H1 (cell line): ENCODE measurements around the gene KEL. TPM values are rescaled to one million over a fixed set of nuclear protein-coding genes. Genes with fewer than 3 reads are reported as not detected.

ENCODE experiments used
- CTCF ChIA-PET: fragments of 300-600 bp; sonication (Branson Sonifier 250); formaldehyde crosslinking; loops from one replicate; lab custom pipeline; 2021; ENCODE audit not compliant: partially characterized antibody; lab: Charles Lee
- POLR2A ChIA-PET: fragments of 300-600 bp; sonication (Branson Sonifier 250); formaldehyde crosslinking; loops from one replicate; lab custom pipeline; 2021; ENCODE audit warnings: inconsistent platforms; ENCODE audit not compliant: partially characterized antibody; lab: Charles Lee
- DNase-seq, 2 experiments: peaks; one replicate each; pipeline versions ENCODE4 v3.0.0 to v3.0.0-alpha.2; 2010 to 2022; ENCODE audit warnings: low spot score in 2 of 2, low read depth in 1 of 2, mixed read lengths in 1 of 2
- FAIRE-seq: peaks from 2 replicates; lab custom pipeline; 2011; peaks lifted over from hg19 to GRCh38; lab: Jason Lieb, UNC
- H2AFZ ChIP-seq: 2 replicates; pipeline ENCODE4 v1.8.1; 2012; ENCODE audit warnings: low read length, inconsistent platforms
- H2AK5ac ChIP-seq: 2 replicates; pipeline ENCODE4 v1.6.1; 2013; ENCODE audit warnings: low read depth, low read length
- H2BK120ac ChIP-seq: replicated peaks from 2 replicates; pipeline ENCODE3; 2013; ENCODE audit warnings: low read depth, low read length, inconsistent platforms
- H2BK12ac ChIP-seq: 2 replicates; pipeline ENCODE4 v1.6.1; 2013; ENCODE audit warnings: low read depth, low read length
- H2BK15ac ChIP-seq: 2 replicates; pipeline ENCODE4 v1.6.1; 2013; ENCODE audit warnings: low read length
- H2BK20ac ChIP-seq: 2 replicates; pipeline ENCODE4 v1.6.1; 2013; ENCODE audit warnings: low read length
- H2BK5ac ChIP-seq: 2 replicates; pipeline ENCODE4 v1.6.1; 2013; ENCODE audit warnings: low read depth, low read length
- H3K14ac ChIP-seq: 2 replicates; pipeline ENCODE4 v1.6.1; 2013; ENCODE audit warnings: inconsistent platforms; ENCODE audit not compliant: insufficient read length
- H3K18ac ChIP-seq: 2 replicates; pipeline ENCODE4 v1.6.1; 2013; ENCODE audit warnings: low read length; ENCODE audit errors: extremely low read depth
- H3K23ac ChIP-seq: 2 replicates; pipeline ENCODE4 v1.6.1; 2013; ENCODE audit warnings: inconsistent platforms; ENCODE audit not compliant: insufficient read length
- H3K23me2 ChIP-seq: 2 replicates; pipeline ENCODE4 v1.6.1; 2013; ENCODE audit warnings: low read depth, low read length
- H3K27ac ChIP-seq: 2 replicates; pipeline ENCODE4 v1.6.1; 2011; ENCODE audit warnings: low read depth, low read length, inconsistent platforms
- H3K27me3 ChIP-seq, 4 experiments: replicated peaks in 1 of 4; 1 replicate in 1 of 4; 2 replicates in 3 of 4; pipeline versions ENCODE4 v1.6.1 to v1.8.1; 2011 to 2013; ENCODE audit warnings: low read length in 3 of 4, mild to moderate bottlenecking in 3 of 4, inconsistent platforms in 2 of 4, mixed read lengths in 2 of 4, moderate library complexity in 1 of 4; ENCODE audit not compliant: control insufficient read depth in 3 of 4, insufficient read depth in 3 of 4; ENCODE audit errors: extremely low read depth in 1 of 4
- H3K36me3 ChIP-seq, 4 experiments: 2 replicates each; pipeline versions ENCODE4 v1.6.1 to v1.8.1; 2011 to 2013; ENCODE audit warnings: mild to moderate bottlenecking in 4 of 4, low read length in 3 of 4, moderate library complexity in 2 of 4, control low read depth in 1 of 4, inconsistent platforms in 1 of 4; ENCODE audit not compliant: insufficient read depth in 4 of 4, control insufficient read depth in 2 of 4
- H3K4ac ChIP-seq: replicated peaks from 2 replicates; pipeline ENCODE3; 2013; ENCODE audit warnings: low read length, low read depth, mixed read lengths, inconsistent platforms; ENCODE audit not compliant: insufficient read length
- H3K4me1 ChIP-seq, 4 experiments: replicated peaks in 1 of 4; 1 replicate in 1 of 4; 2 replicates in 3 of 4; pipeline versions ENCODE4 v1.6.1 to v1.8.1; 2011 to 2013; ENCODE audit warnings: low read length in 3 of 4, inconsistent platforms in 2 of 4, mixed read lengths in 1 of 4; ENCODE audit not compliant: insufficient read depth in 4 of 4, control insufficient read depth in 3 of 4
- H3K4me2 ChIP-seq, 2 experiments: 2 replicates each; pipeline versions ENCODE4 v1.6.1 to v1.8.1; 2011 to 2013; ENCODE audit warnings: low read depth in 2 of 2, low read length in 2 of 2, control low read depth in 1 of 2, inconsistent platforms in 1 of 2, mild to moderate bottlenecking in 1 of 2; ENCODE audit not compliant: insufficient read depth in 1 of 2
- H3K4me3 ChIP-seq, 4 experiments: fragments of 200-600, 300-600 bp in 1 of 4; sonication (generic), shearing (Covaris generic), sonication (Bioruptor Twin) in 1 of 4; 2 replicates each; pipeline versions ENCODE4 v1.5.1 to v1.8.1; 2011 to 2016; ENCODE audit warnings: low read length in 4 of 4, low read depth in 3 of 4, control low read depth in 2 of 4, inconsistent platforms in 2 of 4, mild to moderate bottlenecking in 2 of 4, mixed read lengths in 1 of 4, moderate library complexity in 1 of 4; ENCODE audit not compliant: insufficient read depth in 2 of 4; ENCODE audit errors: extremely low read depth in 1 of 4
- H3K56ac ChIP-seq: replicated peaks from 2 replicates; pipeline ENCODE3; 2013; ENCODE audit warnings: low read depth, mild to moderate bottlenecking, mixed read lengths, low read length, inconsistent platforms; ENCODE audit not compliant: insufficient read length
- H3K79me1 ChIP-seq: 2 replicates; pipeline ENCODE4 v1.6.1; 2013; ENCODE audit warnings: low read depth, low read length, control low read depth
- H3K79me2 ChIP-seq, 2 experiments: 2 replicates each; pipeline versions ENCODE4 v1.6.1 to v1.8.1; 2012 to 2013; ENCODE audit warnings: low read length in 2 of 2, mild to moderate bottlenecking in 2 of 2, inconsistent platforms in 1 of 2; ENCODE audit not compliant: insufficient read depth in 2 of 2, control insufficient read depth in 1 of 2
- H3K9ac ChIP-seq, 4 experiments: replicated peaks in 1 of 4; 1 replicate in 1 of 4; 2 replicates in 3 of 4; pipeline versions ENCODE4 v1.6.1 to v1.8.1; 2011 to 2013; ENCODE audit warnings: low read depth in 3 of 4, low read length in 3 of 4, control low read depth in 2 of 4, mild to moderate bottlenecking in 2 of 4, moderate library complexity in 2 of 4, inconsistent platforms in 1 of 4; ENCODE audit errors: extremely low read depth in 1 of 4
- H3K9me3 ChIP-seq, 2 experiments: 2 replicates each; pipeline versions ENCODE4 v1.6.1 to v1.8.1; 2012 to 2013; ENCODE audit warnings: mild to moderate bottlenecking in 2 of 2, moderate library complexity in 2 of 2, control low read depth in 1 of 2, inconsistent platforms in 1 of 2, low read depth in 1 of 2, low read length in 1 of 2, mixed read lengths in 1 of 2; ENCODE audit not compliant: insufficient read depth in 2 of 2
- H4K20me1 ChIP-seq, 2 experiments: replicated peaks in 1 of 2; 2 replicates each; pipeline versions ENCODE3 to v1.8.1; 2011 to 2013; ENCODE audit warnings: inconsistent platforms in 2 of 2, low read length in 2 of 2, mild to moderate bottlenecking in 1 of 2; ENCODE audit not compliant: insufficient read depth in 2 of 2, control insufficient read depth in 1 of 2
- H4K5ac ChIP-seq: 2 replicates; pipeline ENCODE4 v1.6.1; 2013; ENCODE audit warnings: low read length, low read depth, mixed read lengths, inconsistent platforms; ENCODE audit not compliant: insufficient read length
- H4K8ac ChIP-seq: 2 replicates; pipeline ENCODE4 v1.8.0; 2013; ENCODE audit warnings: mild to moderate bottlenecking, moderate library complexity, low read length, inconsistent platforms; ENCODE audit not compliant: insufficient read depth; ENCODE audit errors: extremely low read depth
- H4K91ac ChIP-seq: replicated peaks from 2 replicates; pipeline ENCODE3; 2013; ENCODE audit warnings: low read length, mixed read lengths, inconsistent platforms; ENCODE audit not compliant: insufficient read length
- CTCF ChIP-seq, 3 experiments: IDR thresholded peaks; 1 replicate in 2 of 3; 2 replicates in 1 of 3; pipeline versions ENCODE4 v1.5.1 to v1.6.1; 2011; ENCODE audit warnings: low read length in 3 of 3, mild to moderate bottlenecking in 3 of 3, inconsistent platforms in 2 of 3, low read depth in 1 of 3, moderate library complexity in 1 of 3; ENCODE audit not compliant: insufficient read depth in 1 of 3; ENCODE audit errors: control extremely low read depth in 1 of 3
- EP300 ChIP-seq, 2 experiments: IDR thresholded peaks; 1 replicate in 1 of 2; 2 replicates in 1 of 2; pipeline ENCODE4 v1.6.1; 2011 to 2012; ENCODE audit warnings: low read depth in 2 of 2, low read length in 2 of 2, mild to moderate bottlenecking in 2 of 2, borderline replicate concordance in 1 of 2, inconsistent platforms in 1 of 2, moderate library complexity in 1 of 2
- FOSL1 ChIP-seq: IDR thresholded peaks from 2 replicates; pipeline ENCODE4 v1.6.1; 2011; ENCODE audit warnings: mild to moderate bottlenecking, low read depth, low read length, moderate library complexity; ENCODE audit not compliant: insufficient read depth
- KDM1A ChIP-seq: fragments of 200-600, 300-600 bp; sonication (generic); IDR thresholded peaks from 2 replicates; pipeline ENCODE4 v1.7.1; 2016; ENCODE audit warnings: mild to moderate bottlenecking, low read length, borderline replicate concordance
- MAX ChIP-seq: IDR thresholded peaks from 2 replicates; pipeline ENCODE4 v1.6.1; 2012; ENCODE audit warnings: inconsistent platforms
- RAD21 ChIP-seq, 2 experiments: IDR thresholded peaks in 1 of 2; conservative IDR thresholded peaks in 1 of 2; 2 replicates each; pipeline ENCODE4 v1.6.1; 2011; ENCODE audit warnings: low read depth in 2 of 2, low read length in 2 of 2, improper control_type of control experiment in 1 of 2, inconsistent platforms in 1 of 2, mild to moderate bottlenecking in 1 of 2, moderate library complexity in 1 of 2
- SAP30 ChIP-seq: fragments of 300-600 bp; sonication (generic); IDR thresholded peaks from 2 replicates; pipeline ENCODE4 v1.7.1; 2012; ENCODE audit warnings: low read length, moderate library complexity, mild to moderate bottlenecking, inconsistent platforms; ENCODE audit not compliant: insufficient read depth, insufficient replicate concordance
- USF2 ChIP-seq: IDR thresholded peaks from 2 replicates; pipeline ENCODE4 v1.6.1; 2011; ENCODE audit warnings: low read length, improper control_type of control experiment
- WGBS, 2 experiments: shearing (Covaris generic) in 1 of 2; methylation state at CpG; one replicate each; pipeline versions ENCODE4 v1.1.6 to v1.1.7; 2013 to 2015; ENCODE audit warnings: low lambda C conversion rate in 2 of 2, mixed read lengths in 2 of 2, inconsistent platforms in 1 of 2, low coverage in 1 of 2, missing lambda C conversion rate in 1 of 2; ENCODE audit not compliant: insufficient replicate concordance in 2 of 2, insufficient coverage in 1 of 2, insufficient read length in 1 of 2; ENCODE audit errors: extremely low coverage in 1 of 2, missing lambda C conversion rate in 1 of 2; 5-methylcytosine and 5-hydroxymethylcytosine counted together
- polyA plus RNA-seq, 7 experiments: library from polyadenylated mRNA; depleted of rRNA in 3 of 7; stranded (reverse) in 5 of 7; unstranded in 2 of 7; fragments of >200 nt in 5 of 7; fragments of 200-250 nt in 2 of 7; gene quantifications; 1 replicate in 5 of 7; 2 replicates in 1 of 7; 4 replicates in 1 of 7; pipeline versions ENCODE4 v1.2.1 to v1.2.3, GENCODE V29; 2011 to 2013; ENCODE audit warnings: missing spikeins in 2 of 7, mixed read lengths in 2 of 7
- total RNA-seq: library from RNA; stranded (reverse); fragmentation: NEBNext Ultra II Directional; extraction: Animal tissue kit (Norgen Biotek cat#: 25700); gene quantifications from 2 replicates; pipeline ENCODE4 v1.2.1, GENCODE V29; 2021

KEL gene
- total and polyA plus RNA-seq, 2 of the 8 experiments (the other 6 are each of a cell fraction or from before 2014, with no cell fraction given) = 1.8 to 1.9 TPM

DNA sequence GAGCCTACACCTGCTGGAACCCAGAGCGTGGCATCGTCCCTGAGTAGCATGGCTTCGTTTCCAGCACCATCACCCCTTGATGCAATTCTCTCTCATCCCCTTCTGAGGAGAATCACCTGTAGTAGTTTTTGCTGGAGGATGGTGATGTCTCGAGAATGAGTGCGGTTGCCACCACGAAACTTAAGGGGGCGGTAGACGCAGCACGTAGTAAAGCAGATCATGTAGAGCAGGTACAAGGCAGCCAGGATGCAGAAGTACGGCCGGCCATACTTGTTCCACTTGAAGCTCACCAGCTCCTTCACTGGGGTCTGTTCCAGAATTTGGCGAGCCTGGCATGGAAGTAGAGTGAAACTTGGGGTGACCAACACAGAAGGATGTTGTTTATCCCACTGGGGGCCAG lies 36.8 kb downstream of the KEL start:
- H2BK20ac ChIP-seq = no peak overlapping the region
- POLR2A ChIA-PET = interaction anchor here (0.8 to 0.9 kb wide), 2 partner anchors 37 to 48 kb away, joined by 3 read pairs; no protein-coding TSS in a partner anchor
- no peak for FAIRE-seq
- TF ChIP-seq RAD21 (IDR thresholded peaks at IDR 0.05 in 1 of 2, conservative IDR thresholded peaks at IDR 0.05 in 1 of 2; ENCODE audit: low read depth in 2 of 2, low read length in 2 of 2) (peak; percentile 33 to 47), KDM1A (no peak), USF2 (peak; percentile 60), MAX (peak; percentile 100), CTCF (IDR thresholded peaks at IDR 0.05; ENCODE audit: control extremely low read depth in 1 of 3, insufficient read depth in 1 of 3, low read depth in 1 of 3, low read length in 3 of 3) (peak; percentile 71 to 81 (median 77)), SAP30 (no peak), FOSL1 (no peak), EP300 (IDR thresholded peaks at IDR 0.05; ENCODE audit: borderline replicate concordance in 1 of 2, low read depth in 2 of 2, low read length in 2 of 2) (no peak)

More for the DNA sequence above, 36.8 kb downstream of the KEL start:
- H3K14ac ChIP-seq = no peak overlapping the region
- H3K23me2 ChIP-seq = no peaks in the 10 kb centered on the region
- no peak overlapping the region for H3K4me2 ChIP-seq
- H2BK15ac ChIP-seq = no peak overlapping the region
- H4K91ac ChIP-seq = no peak overlapping the region
- no peak overlapping the region for H2BK5ac ChIP-seq
- no peak overlapping the region for H3K56ac ChIP-seq
- no peak overlapping the region for H3K9ac ChIP-seq
- no peak overlapping the region for H3K27ac ChIP-seq
- H3K4ac ChIP-seq = no peak overlapping the region
- H2BK120ac ChIP-seq = no peak overlapping the region
- no peaks in the 10 kb centered on the region for H3K36me3 ChIP-seq
- H3K27me3 ChIP-seq = peaks cover 0 to 8% (median 0%) of the 10 kb centered on the region in 4 experiments; a peak in 4 of 7 replicates
- no peaks in the 10 kb centered on the region for H3K79me2 ChIP-seq
- H3K4me1 ChIP-seq = no peaks in the 10 kb centered on the region
- H3K23ac ChIP-seq = no peak overlapping the region
- no peak overlapping the region for H4K5ac ChIP-seq
- no peaks in the 10 kb centered on the region for H4K20me1 ChIP-seq
- WGBS, 2 experiments = 58% methylated on average over 12 of the region's 12 CpGs; no CpG with 5 or more reads in 1 of the 2 experiments
- peak; percentile 23 to 72 for DNase-seq
- H3K79me1 ChIP-seq = no peaks in the 10 kb centered on the region
- H2AK5ac ChIP-seq = no peak overlapping the region
- no peak overlapping the region for H4K8ac ChIP-seq
- CTCF ChIA-PET = interaction anchor here (0.6 to 3.6 kb wide), 39 partner anchors 10 to 391 kb away, joined by 3 to 36 read pairs (median 5); partner anchors contain the start of genes CLCN1, GSTK1, LLCFC1 and PIP
- H3K9me3 ChIP-seq = no peaks in the 10 kb centered on the region
- H3K4me3 ChIP-seq = no peak overlapping the region
- no peak overlapping the region for H2AFZ ChIP-seq
- no peak overlapping the region for H2BK12ac ChIP-seq
- H3K18ac ChIP-seq = no peak overlapping the region
